GM12864 (cell line): Measurements from ENCODE around the gene ATP5IF1.

Experiments used
- DNase-seq: peaks from one replicate; pipeline ENCODE4 v3.0.0-alpha.2; 2011; ENCODE audit warnings: low read depth
- H3K4me3 ChIP-seq: 2 replicates; pipeline ENCODE4 v1.5.1; 2011; ENCODE audit warnings: mild to moderate bottlenecking, low read depth, low read length, control low read depth
- CTCF ChIP-seq: IDR thresholded peaks from 2 replicates; pipeline ENCODE4 v1.5.1; 2011; ENCODE audit warnings: low read depth, mild to moderate bottlenecking, moderate library complexity, low read length, control low read depth, inconsistent platforms; ENCODE audit errors: missing control alignments

The ATP5IF1 gene

GRCh38 chr1:28257736-28258135, 21.8 kb downstream of the ATP5IF1 start:
- no peak overlapping the region for H3K4me3 ChIP-seq
- TF ChIP-seq CTCF = no peak
- DNase-seq = no peak

GRCh38 chr1:28258628-28259251, 22.8 kb downstream of the ATP5IF1 start:
- DNase-seq = no peak
- TF ChIP-seq CTCF = no peak
- H3K4me3 ChIP-seq = peak overlapping the region; percentile 37

- no peak for TF ChIP-seq CTCF
- H3K4me3 ChIP-seq = peak within 1 kb of the TSS; percentile 99
- peak; percentile 95 for DNase-seq
These were observed 23.5 kb downstream of the ATP5IF1 start, which contains the start of gene SESN2 for GRCh38 chr1:28259252-28259933. TSS of gene SESN2 (plus strand) at chr1:28259518. CDS start at chr1:28259848, 330 bp downstream.

- H3K4me3 ChIP-seq = peak overlapping the region; percentile 99
- DNase-seq = no peak
- no peak for TF ChIP-seq CTCF
These were observed 24.2 kb downstream of the ATP5IF1 start for GRCh38 chr1:28259934-28260802.

GRCh38 chr1:28260803-28261174, 24.9 kb downstream of the ATP5IF1 start:
- peak overlapping the region; percentile 99 for H3K4me3 ChIP-seq
- TF ChIP-seq CTCF = no peak
- no peak for DNase-seq

- DNase-seq = no peak
These were observed 29.0 kb downstream of the ATP5IF1 start for GRCh38 chr1:28264897-28265296.

More at GRCh38 chr1:28264897-28265296, 29.0 kb downstream of the ATP5IF1 start:
- no peak for TF ChIP-seq CTCF
- no peak overlapping the region for H3K4me3 ChIP-seq
